Measurements from ENCODE around the gene PSMD5.

- TF ChIP-seq CTCF (conservative IDR thresholded peaks at IDR 0.05) (no peak), ZFX (IDR thresholded peaks at IDR 0.05) (no peak)
These were observed 32.5 kb upstream of the PSMD5 start for GRCh38 chr9:120875195-120875565.

Data from C4-2B (cell line).